HG03064 (cell line): ENCODE results near the gene VAV2.

Source experiments
- ATAC-seq: cut with Tn5 transposase; IDR thresholded peaks from one replicate; pipeline ENCODE4 v1.9.1; 2021; ENCODE audit warnings: low read depth; ENCODE audit not compliant: unreplicated experiment

VAV2 gene

GRCh38 chr9:133880851-133881661 is 111.1 kb downstream of the VAV2 start:
- no peak for ATAC-seq

- ATAC-seq = no peak
Measured at GRCh38 chr9:133880136-133880535, 112.0 kb downstream of the VAV2 start.

- no peak for ATAC-seq
Measured at GRCh38 chr9:133879615-133880014, 112.5 kb downstream of the VAV2 start.

- no peak for ATAC-seq
Measured at GRCh38 chr9:133878402-133878801, 113.7 kb downstream of the VAV2 start.

- no peak for ATAC-seq
Measured at GRCh38 chr9:133877967-133878366, 114.2 kb downstream of the VAV2 start.

- no peak for ATAC-seq
Measured at GRCh38 chr9:133877327-133877726, 114.8 kb downstream of the VAV2 start.

GRCh38 chr9:133876836-133877235 is 115.3 kb downstream of the VAV2 start:
- no peak for ATAC-seq

GRCh38 chr9:133876144-133876543 is 116.0 kb downstream of the VAV2 start:
- no peak for ATAC-seq

GRCh38 chr9:133875131-133875530 is 117.0 kb downstream of the VAV2 start:
- no peak for ATAC-seq

- no peak for ATAC-seq
Measured at GRCh38 chr9:133874659-133875058, 117.5 kb downstream of the VAV2 start.

- ATAC-seq = no peak
Measured at GRCh38 chr9:133874060-133874657, 118.0 kb downstream of the VAV2 start.

- ATAC-seq = no peak
Measured at GRCh38 chr9:133873461-133873891, 118.6 kb downstream of the VAV2 start.

GRCh38 chr9:133873009-133873408 is 119.1 kb downstream of the VAV2 start:
- no peak for ATAC-seq

GRCh38 chr9:133870598-133871595 is 121.2 kb downstream of the VAV2 start:
- ATAC-seq = no peak

- ATAC-seq = no peak
Measured at GRCh38 chr9:133869674-133870405, 122.3 kb downstream of the VAV2 start.

GRCh38 chr9:133868203-133868602 is 123.9 kb downstream of the VAV2 start:
- no peak for ATAC-seq

GRCh38 chr9:133866946-133867345 is 125.2 kb downstream of the VAV2 start:
- no peak for ATAC-seq

- no peak for ATAC-seq
Measured at GRCh38 chr9:133864011-133864410, 128.1 kb downstream of the VAV2 start.

GRCh38 chr9:133863257-133863592 is 128.9 kb downstream of the VAV2 start:
- ATAC-seq = no peak

GRCh38 chr9:133862585-133863256 is 129.4 kb downstream of the VAV2 start:
- no peak for ATAC-seq
